ENCODE results near the gene ST6GALNAC5.

ST6GALNAC5 gene

GRCh38 chr1:76870037-76870436, 2.8 kb downstream of the ST6GALNAC5 start:
- no peak for TF ChIP-seq POLR2AphosphoS5 (IDR thresholded peaks at IDR 0.05; ENCODE audit: low read depth, low read length)
- TF ChIP-seq REST (IDR thresholded peaks at IDR 0.05; ENCODE audit: insufficient read depth in 1 of 2, low read depth in 2 of 2, low read length in 2 of 2) = no peak
- TF ChIP-seq FOXP2 (optimal IDR thresholded peaks at IDR 0.05; ENCODE audit: borderline replicate concordance, extremely low read depth, extremely low read length, insufficient read depth) = no peak
- no peak for TF ChIP-seq SIN3A (IDR thresholded peaks at IDR 0.05; ENCODE audit: borderline replicate concordance, insufficient read depth, low read length)
- no peak for TF ChIP-seq TAF1 (IDR thresholded peaks at IDR 0.05; ENCODE audit: borderline replicate concordance, insufficient read depth, low read length)

GRCh38 chr1:76871355-76871974, 4.2 kb downstream of the ST6GALNAC5 start:
- TF ChIP-seq FOXP2 (optimal IDR thresholded peaks at IDR 0.05; ENCODE audit: borderline replicate concordance, extremely low read depth, extremely low read length, insufficient read depth) (no peak), REST (IDR thresholded peaks at IDR 0.05; ENCODE audit: insufficient read depth in 1 of 2, low read depth in 2 of 2, low read length in 2 of 2) (no peak), SIN3A (IDR thresholded peaks at IDR 0.05; ENCODE audit: borderline replicate concordance, insufficient read depth, low read length) (no peak), POLR2AphosphoS5 (IDR thresholded peaks at IDR 0.05; ENCODE audit: low read depth, low read length) (no peak), TAF1 (IDR thresholded peaks at IDR 0.05; ENCODE audit: borderline replicate concordance, insufficient read depth, low read length) (no peak)

GRCh38 chr1:76872944-76873343, 5.7 kb downstream of the ST6GALNAC5 start:
- TF ChIP-seq REST (IDR thresholded peaks at IDR 0.05; ENCODE audit: insufficient read depth in 1 of 2, low read depth in 2 of 2, low read length in 2 of 2) (no peak), TAF1 (IDR thresholded peaks at IDR 0.05; ENCODE audit: borderline replicate concordance, insufficient read depth, low read length) (no peak), FOXP2 (optimal IDR thresholded peaks at IDR 0.05; ENCODE audit: borderline replicate concordance, extremely low read depth, extremely low read length, insufficient read depth) (no peak), POLR2AphosphoS5 (IDR thresholded peaks at IDR 0.05; ENCODE audit: low read depth, low read length) (no peak)

GRCh38 chr1:76876655-76877395, 9.5 kb downstream of the ST6GALNAC5 start:
- TF ChIP-seq REST (IDR thresholded peaks at IDR 0.05; ENCODE audit: insufficient read depth in 1 of 2, low read depth in 2 of 2, low read length in 2 of 2) (no peak), FOXP2 (optimal IDR thresholded peaks at IDR 0.05; ENCODE audit: borderline replicate concordance, extremely low read depth, extremely low read length, insufficient read depth) (no peak), TAF1 (IDR thresholded peaks at IDR 0.05; ENCODE audit: borderline replicate concordance, insufficient read depth, low read length) (no peak), POLR2AphosphoS5 (IDR thresholded peaks at IDR 0.05; ENCODE audit: low read depth, low read length) (no peak), SIN3A (IDR thresholded peaks at IDR 0.05; ENCODE audit: borderline replicate concordance, insufficient read depth, low read length) (no peak)
